GM12878 (cell line): ENCODE results near the gene C5orf52. TPM values are rescaled to one million over a fixed set of nuclear protein-coding genes. Genes with fewer than 3 reads are reported as not detected.
A peak's percentile ranks its signal among the peaks of the same experiment; 100 is the strongest.

Source experiments
- ATAC-seq: fragments of 200-7000 bp; cut with Tn5 transposase; 3 replicates; pipeline ENCODE4 v1.9.1; 2020; ENCODE audit warnings: mild to moderate bottlenecking, moderate library complexity
- BruUV-seq: library from RNA; stranded (reverse); fragments of 400-500 nt; replicated peaks from 2 replicates; lab custom pipeline; 2021; lab: Mats Ljungman, UMichigan
- CTCF ChIA-PET: fragments of 300-600 bp; sonication (Branson Sonifier 250); formaldehyde crosslinking; extraction: SDS; loops from one replicate; lab custom pipeline; 2021; ENCODE audit warnings: inconsistent platforms; lab: Yijun Ruan, JAX
- POLR2A ChIA-PET: fragments of 350-600 bp; formaldehyde crosslinking; extraction: SDS; loops from one replicate; lab custom pipeline; 2021; ENCODE audit warnings: inconsistent platforms; lab: Charles Lee
- RAD21 ChIA-PET: fragments of 300-600 bp; sonication (Branson Sonifier 250); formaldehyde crosslinking; loops from one replicate; lab custom pipeline; 2023; ENCODE audit warnings: antibody characterized with exemption; ENCODE audit not compliant: unreplicated experiment; lab: Charles Lee
- SMC1A ChIA-PET: fragments of 300-600 bp; sonication (Branson Sonifier 250); formaldehyde crosslinking; loops from one replicate; lab custom pipeline; 2023; ENCODE audit not compliant: unreplicated experiment, uncharacterized antibody; lab: Charles Lee
- DNase-seq: peaks from one replicate; pipeline ENCODE4 v3.0.0-alpha.2; 2011; ENCODE audit warnings: low read depth, low spot score
- FAIRE-seq: peaks from 3 replicates; lab custom pipeline; 2011; peaks lifted over from hg19 to GRCh38; lab: Jason Lieb, UNC
- H2AFZ ChIP-seq: 2 replicates; pipeline ENCODE4 v1.6.0; 2011; ENCODE audit warnings: low read depth, low read length, control low read depth; ENCODE audit not compliant: control insufficient read depth
- H3K27ac ChIP-seq: 2 replicates; pipeline ENCODE4 v1.5.1; 2011; ENCODE audit warnings: control low read depth; ENCODE audit not compliant: control insufficient read depth, insufficient read depth
- H3K27me3 ChIP-seq, 2 experiments: replicated peaks in 1 of 2; 2 replicates each; pipeline versions ENCODE4 v1.6.0 to v1.6.1; 2011; ENCODE audit warnings: low read length in 1 of 2; ENCODE audit not compliant: control insufficient read depth in 2 of 2, insufficient read depth in 2 of 2
- H3K36me3 ChIP-seq, 2 experiments: 2 replicates each; pipeline ENCODE4 v1.5.1; 2011; ENCODE audit warnings: low read length in 1 of 2; ENCODE audit not compliant: control insufficient read depth in 2 of 2, insufficient read depth in 2 of 2
- H3K4me1 ChIP-seq: 2 replicates; pipeline ENCODE4 v1.6.1; 2011; ENCODE audit warnings: mild to moderate bottlenecking, low read length, moderate library complexity, mixed read lengths; ENCODE audit not compliant: control insufficient read depth, insufficient read depth
- H3K4me2 ChIP-seq: 2 replicates; pipeline ENCODE4 v1.6.0; 2011; ENCODE audit warnings: control low read depth; ENCODE audit not compliant: control insufficient read depth, insufficient read depth
- H3K4me3 ChIP-seq: fragments of 200-600 bp; sonication (generic); 2 replicates; pipeline ENCODE4 v1.5.1; 2016
- H3K79me2 ChIP-seq: 2 replicates; pipeline ENCODE4 v1.6.0; 2011; ENCODE audit warnings: low read length; ENCODE audit not compliant: control insufficient read depth, insufficient read depth
- H3K9ac ChIP-seq: 2 replicates; pipeline ENCODE4 v1.8.0; 2011; ENCODE audit warnings: low read length, control low read depth, mixed read lengths; ENCODE audit not compliant: control insufficient read depth, insufficient read depth
- H3K9me3 ChIP-seq: replicated peaks from 3 replicates; pipeline ENCODE4 v1.5.1; 2011; ENCODE audit warnings: mild to moderate bottlenecking, low read length; ENCODE audit not compliant: control insufficient read depth, insufficient read depth
- H4K20me1 ChIP-seq: 2 replicates; pipeline ENCODE4 v1.6.0; 2011; ENCODE audit not compliant: control insufficient read depth, insufficient read depth
- CREM ChIP-seq: IDR thresholded peaks from 2 replicates; pipeline ENCODE4 v1.6.1; 2014; ENCODE audit warnings: antibody characterized with exemption, low read depth
- EGR1 ChIP-seq, 2 experiments: IDR thresholded peaks; 1 replicate in 1 of 2; 2 replicates in 1 of 2; pipeline ENCODE4 v1.6.1; 2011 to 2012; ENCODE audit warnings: low read depth in 2 of 2, low read length in 2 of 2, borderline replicate concordance in 1 of 2, mild to moderate bottlenecking in 1 of 2, moderate library complexity in 1 of 2
- GATAD2B ChIP-seq: fragments of 450-650 bp; conservative IDR thresholded peaks from 2 replicates; pipeline ENCODE4 v1.6.1; 2017; ENCODE audit warnings: low read depth, mild to moderate bottlenecking, moderate library complexity
- IKZF1 ChIP-seq: fragments of 450-650 bp; conservative IDR thresholded peaks from 2 replicates; pipeline ENCODE4 v1.6.1; 2017; ENCODE audit warnings: antibody characterized with exemption, mild to moderate bottlenecking
- LARP7 ChIP-seq: fragments of 450-650 bp; IDR thresholded peaks from 2 replicates; pipeline ENCODE4 v1.6.1; 2017; ENCODE audit warnings: mild to moderate bottlenecking
- SREBF1 ChIP-seq: IDR thresholded peaks from 2 replicates; pipeline ENCODE4 v1.6.1; 2012; ENCODE audit warnings: mild to moderate bottlenecking, low read length
- ZNF384 ChIP-seq: IDR thresholded peaks from 2 replicates; pipeline ENCODE4 v1.6.1; 2012; ENCODE audit warnings: low read depth, mild to moderate bottlenecking, low read length, improper control_type of control experiment, borderline replicate concordance
- WGBS: methylation state at CpG from one replicate; pipeline ENCODE4 v1.1.6; 2016; ENCODE audit warnings: low lambda C conversion rate; ENCODE audit not compliant: insufficient replicate concordance, insufficient coverage; ENCODE audit errors: missing lambda C conversion rate; 5-methylcytosine and 5-hydroxymethylcytosine counted together
- in situ Hi-C: fragments of 300-500 bp; cut with MboI; formaldehyde crosslinking; loops from 9 replicates; pipeline ENCODE4 v1.14.3; 2018; ENCODE audit warnings: mixed read lengths
- intact Hi-C: fragments of 100-400 bp; cut with micrococcal nuclease; formaldehyde crosslinking; loops from one replicate; pipeline ENCODE4 v1.14.2; 2022; ENCODE audit not compliant: unreplicated experiment
- polyA plus RNA-seq, 11 experiments: library from polyadenylated mRNA; depleted of rRNA in 4 of 11; unstranded in 6 of 11; stranded (reverse) in 5 of 11; fragments of >200 nt; fragmentation: Nextera tagmentation in 4 of 11; fragmentation: Illumina TruSeq in 1 of 11; extraction: Ambion mirVana in 4 of 11; extraction: Trizol in 1 of 11; gene quantifications; 1 replicate in 1 of 11; 2 replicates in 10 of 11; pipeline versions ENCODE4 v1.2.1 to v1.2.3, GENCODE V29; 2011 to 2016; ENCODE audit warnings: inconsistent platforms in 2 of 11, missing spikeins in 2 of 11, low read depth in 1 of 11
- total RNA-seq, 4 experiments: library from RNA; depleted of rRNA in 3 of 4; stranded (reverse); fragments of >200 nt in 3 of 4; fragmentation: Illumina TruSeq in 1 of 4; extraction: Trizol in 1 of 4; gene quantifications; 2 replicates each; pipeline versions ENCODE4 v1.2.1 to v1.2.3, GENCODE V29; 2013 to 2021

The C5orf52 gene
- total and polyA plus RNA-seq, 10 of the 15 experiments (the other 5 are each of a cell fraction or from before 2014, with no cell fraction given): not detected

DNA sequence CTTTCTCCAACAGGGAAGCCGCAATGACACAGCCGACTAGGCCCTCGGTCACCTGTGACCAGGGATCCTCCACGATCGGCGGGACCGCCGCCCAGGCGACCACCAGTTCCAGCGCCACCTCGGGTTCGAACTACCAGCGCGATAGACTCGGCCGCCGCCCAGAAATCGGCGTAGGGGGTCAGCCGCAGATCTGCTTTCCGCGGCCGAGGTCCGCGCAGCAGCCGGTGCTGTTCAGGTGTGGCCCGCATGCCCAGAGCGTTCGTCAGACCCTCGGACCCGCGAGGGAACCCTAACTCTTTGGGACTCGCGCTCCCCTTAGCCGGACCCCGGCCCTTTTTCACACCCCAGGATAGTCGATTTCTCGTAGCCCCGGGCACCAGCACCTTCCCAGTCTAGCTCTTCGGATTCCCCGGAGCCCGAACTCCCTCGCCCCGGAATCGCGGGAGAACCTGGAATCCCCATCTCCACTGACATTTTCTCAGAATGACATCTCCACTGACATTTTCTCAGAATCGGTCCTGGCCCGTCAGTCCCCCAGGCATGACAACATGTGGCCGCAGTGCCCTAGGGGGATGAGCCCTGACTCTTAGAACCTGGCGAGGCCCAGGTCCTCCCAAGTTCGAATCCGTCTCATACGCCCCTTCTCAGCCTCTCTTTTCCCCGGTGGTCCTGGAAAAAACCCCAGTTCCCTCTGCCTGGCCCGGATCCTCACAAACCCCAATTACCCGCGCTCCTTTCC lies 428 bp downstream of the C5orf52 start:
- POLR2A ChIA-PET: no interaction called here
- ATAC-seq (peak; percentile 3; the same call in 2 of the 3 replicates), FAIRE-seq (no peak), DNase-seq (no peak)
- CTCF ChIA-PET: interaction anchor here (1.0 to 8.0 kb wide), 5 partner anchors 10 to 188 kb away, joined by 3 to 95 read pairs (median 10); partner anchors contain the start of genes LSM11 and THG1L
- H3K9ac ChIP-seq: no peak overlapping the region; the same call in 1 of the 2 replicates
- peak overlapping the region; percentile 78 for H2AFZ ChIP-seq
- no peaks in the 10 kb centered on the region for H3K36me3 ChIP-seq
- peaks cover 5% of the 10 kb centered on the region for H3K4me1 ChIP-seq
- no TSS peak for BruUV-seq
- intact Hi-C loops (loop anchor here (5.0 kb wide), 1 partner anchor 99 kb away; no protein-coding TSS in a partner anchor), in situ Hi-C loops (loop anchor here (5.0 kb wide), 1 partner anchor 71 kb away; the partner anchor contains the start of gene LSM11)
- H3K27ac ChIP-seq: no peak overlapping the region
- TF ChIP-seq GATAD2B: peak; percentile 38; the same call in 1 of the 2 replicates
- TF ChIP-seq LARP7: peak; percentile 45; the same call in 1 of the 2 replicates
- TF ChIP-seq ZNF384: no peak
- TF ChIP-seq SREBF1: no peak
- no peak for TF ChIP-seq CREM
- no peak for TF ChIP-seq EGR1 (IDR thresholded peaks at IDR 0.05; ENCODE audit: borderline replicate concordance in 1 of 2, low read depth in 2 of 2, low read length in 2 of 2)
- TF ChIP-seq IKZF1: 0 out of 2 replicates have a peak, but pooled peaks have one; percentile 12
- H3K79me2 ChIP-seq: no peaks in the 10 kb centered on the region
- WGBS: 34% methylated on average over 51 of the region's 57 CpGs
- no peaks in the 10 kb centered on the region for H4K20me1 ChIP-seq
- H3K27me3 ChIP-seq: no peaks in the 10 kb centered on the region; a peak in 3 of 4 replicates
- SMC1A ChIA-PET: interaction anchor here (0.8 to 4.0 kb wide), 5 partner anchors 58 to 240 kb away, joined by 3 to 40 read pairs (median 6); partner anchors contain the start of gene LSM11
- peak overlapping the region; percentile 68 for H3K4me3 ChIP-seq
- peak overlapping the region; percentile 73 for H3K4me2 ChIP-seq
- RAD21 ChIA-PET: interaction anchor here (1.2 kb wide), 1 partner anchor 59 kb away, joined by 3 read pairs; no protein-coding TSS in a partner anchor
- no peaks in the 10 kb centered on the region for H3K9me3 ChIP-seq
